GM06990 (cell line): Measurements from ENCODE around the gene MUSTN1.

Source experiments
- DNase-seq: peaks from one replicate; pipeline ENCODE4 v3.0.0-alpha.2; 2011; ENCODE audit not compliant: insufficient read length; ENCODE audit errors: extremely low read depth
- H3K27me3 ChIP-seq: replicated peaks from 2 replicates; pipeline ENCODE4 v1.6.0; 2011; ENCODE audit warnings: low read length; ENCODE audit not compliant: control insufficient read depth, insufficient read depth
- H3K36me3 ChIP-seq: 2 replicates; pipeline ENCODE4 v1.5.1; 2011; ENCODE audit warnings: low read length; ENCODE audit not compliant: control insufficient read depth, insufficient read depth
- H3K4me3 ChIP-seq: replicated peaks from 2 replicates; pipeline ENCODE4 v1.5.1; 2011; ENCODE audit warnings: low read depth, mild to moderate bottlenecking, control low read depth, low read length
- CTCF ChIP-seq: IDR thresholded peaks from 2 replicates; pipeline ENCODE4 v1.5.1; 2011; ENCODE audit warnings: low read length, control low read depth, mild to moderate bottlenecking, inconsistent platforms; ENCODE audit not compliant: insufficient read depth, poor library complexity, severe bottlenecking

Gene MUSTN1

DNA sequence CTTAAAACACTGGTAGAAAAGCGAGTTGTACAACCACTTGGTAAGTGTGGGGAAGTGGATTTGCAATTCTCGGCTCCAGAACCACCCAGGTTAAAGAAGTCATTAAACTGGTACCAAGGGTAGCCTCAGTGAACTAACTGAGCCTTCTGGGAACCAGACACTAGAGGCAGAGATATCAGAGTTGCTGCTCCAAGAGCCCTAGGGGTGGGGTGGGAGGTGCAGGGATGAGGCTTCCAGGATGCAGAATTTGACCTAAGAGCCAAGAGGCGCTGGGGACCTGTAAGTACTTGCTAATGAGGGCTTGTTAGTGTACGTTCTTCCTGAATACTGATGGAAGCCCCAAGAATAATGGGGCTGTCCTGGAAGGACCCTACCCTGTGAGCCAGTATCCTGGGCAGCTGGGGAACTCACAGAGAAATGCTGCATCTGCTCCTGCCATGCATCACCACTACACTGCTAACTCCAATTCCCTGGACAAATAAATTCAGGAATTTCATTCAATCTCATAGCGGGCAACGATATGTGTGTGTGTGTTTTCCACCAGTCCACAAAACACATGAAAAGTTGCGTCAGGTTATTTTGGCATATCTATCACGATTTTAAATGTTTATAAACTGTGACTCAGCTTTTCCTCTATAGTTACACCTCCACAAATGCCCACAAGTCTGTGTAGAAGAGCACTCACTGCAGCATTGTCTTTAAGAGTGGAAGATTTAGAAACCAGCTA lies 38.8 kb upstream of the MUSTN1 start:
- DNase-seq: no peak

DNA sequence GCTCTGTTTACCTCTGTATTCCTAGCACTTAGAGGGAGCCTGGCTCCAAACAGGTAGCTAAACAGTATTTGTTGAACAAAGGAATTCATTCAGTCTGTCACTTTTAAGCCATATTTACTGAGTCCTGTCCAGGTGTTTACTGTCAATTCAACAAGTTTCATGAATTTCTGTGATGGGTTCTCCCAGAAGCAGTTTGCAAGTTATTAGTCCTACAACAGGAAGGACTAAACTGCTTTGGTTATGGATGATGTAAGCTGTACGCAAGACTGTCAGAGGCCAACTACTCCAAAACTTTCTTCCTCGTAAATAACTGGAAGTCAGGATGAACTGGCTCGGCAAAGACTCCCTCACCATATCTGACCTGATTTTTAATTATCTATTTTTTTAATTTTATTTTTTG lies 37.4 kb upstream of the MUSTN1 start:
- H3K27me3 ChIP-seq: no peaks in the 10 kb centered on the region
- H3K36me3 ChIP-seq: no peaks in the 10 kb centered on the region
- no peak for TF ChIP-seq CTCF
- DNase-seq: no peak
- H3K4me3 ChIP-seq: no peak overlapping the region

More for the DNA sequence above, 38.8 kb upstream of the MUSTN1 start:
- TF ChIP-seq CTCF: no peak
- no peak overlapping the region for H3K4me3 ChIP-seq
- no peaks in the 10 kb centered on the region for H3K27me3 ChIP-seq
- no peaks in the 10 kb centered on the region for H3K36me3 ChIP-seq

DNA sequence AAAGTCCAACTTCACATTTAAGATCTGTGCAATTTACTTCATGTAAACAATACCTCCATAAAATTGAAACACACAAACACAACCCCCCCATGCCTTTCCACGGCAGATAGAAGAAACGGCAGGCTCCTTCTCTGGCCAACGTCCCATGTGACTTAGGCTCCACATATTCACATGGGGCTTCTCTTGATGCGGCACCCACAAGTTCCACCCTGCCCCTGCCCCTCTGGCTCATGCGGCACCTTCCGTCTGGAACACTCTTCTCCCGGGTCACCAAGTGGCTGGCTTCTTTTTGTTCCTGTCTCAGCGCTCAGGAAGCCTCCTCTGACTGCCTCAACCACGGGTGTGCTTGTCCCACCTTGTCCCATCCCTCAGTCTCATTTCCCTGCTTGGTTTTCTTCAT lies 36.9 kb upstream of the MUSTN1 start:
- no peak overlapping the region for H3K4me3 ChIP-seq
- H3K36me3 ChIP-seq: no peaks in the 10 kb centered on the region
- H3K27me3 ChIP-seq: no peaks in the 10 kb centered on the region
- no peak for DNase-seq
- TF ChIP-seq CTCF: no peak

GRCh38 chr3:52870471-52870870 lies 35.7 kb upstream of the MUSTN1 start:
- DNase-seq: no peak
- Histone ChIP-seq H3K27me3 (no peaks in the 10 kb centered on the region), H3K36me3 (no peaks in the 10 kb centered on the region; the same call in 1 of the 2 replicates), H3K4me3 (no peak overlapping the region)
- TF ChIP-seq CTCF: no peak

DNA sequence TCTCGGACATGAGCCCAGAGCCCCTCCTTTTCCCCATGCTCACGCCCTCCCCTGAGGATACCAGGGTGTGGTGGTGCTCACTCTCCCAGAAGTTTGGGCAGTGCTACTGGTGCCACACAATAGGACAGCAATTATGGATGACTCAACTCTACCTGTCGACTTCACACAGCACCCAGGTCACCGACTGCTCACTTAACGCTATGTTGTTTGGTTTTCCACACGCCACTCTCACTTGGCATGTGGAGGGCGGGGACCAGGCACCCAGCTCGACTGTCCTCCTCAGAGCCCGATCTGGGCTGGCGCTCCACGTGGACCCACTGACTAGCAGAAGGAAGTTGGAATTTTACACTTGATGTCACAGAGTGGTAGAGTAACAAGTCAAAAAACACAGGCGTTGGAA lies 31.6 kb upstream of the MUSTN1 start:
- TF ChIP-seq CTCF: no peak
- H3K36me3 ChIP-seq: no peaks in the 10 kb centered on the region; the same call in 1 of the 2 replicates
- H3K27me3 ChIP-seq: no peaks in the 10 kb centered on the region
- H3K4me3 ChIP-seq: no peak overlapping the region
- no peak for DNase-seq
